Astrocyte (in vitro differentiated cells and primary cell): ENCODE results near the gene PTPRM. TPM values are rescaled to one million over a fixed set of nuclear protein-coding genes. Genes with fewer than 3 reads are reported as not detected.

Source experiments
- DNase-seq: peaks from one replicate; pipeline ENCODE4 v3.0.0-alpha.2; 2010; ENCODE audit warnings: low read depth
- FAIRE-seq: peaks from 2 replicates; lab custom pipeline; 2011; peaks lifted over from hg19 to GRCh38; lab: Jason Lieb, UNC
- H2AFZ ChIP-seq: 2 replicates; pipeline ENCODE4 v1.6.0; 2012; ENCODE audit warnings: low read depth, low read length, inconsistent platforms
- H3K27ac ChIP-seq: 2 replicates; pipeline ENCODE4 v1.5.1; 2011; ENCODE audit warnings: low read depth, low read length, inconsistent platforms
- H3K27me3 ChIP-seq: 2 replicates; pipeline ENCODE4 v1.6.0; 2011; ENCODE audit warnings: low read length, inconsistent platforms; ENCODE audit not compliant: insufficient read depth
- H3K36me3 ChIP-seq: 2 replicates; pipeline ENCODE4 v1.5.1; 2011; ENCODE audit warnings: low read length, inconsistent platforms; ENCODE audit not compliant: insufficient read depth
- H3K4me1 ChIP-seq: 2 replicates; pipeline ENCODE4 v1.5.1; 2011; ENCODE audit warnings: low read length, inconsistent platforms; ENCODE audit not compliant: insufficient read depth
- H3K4me2 ChIP-seq: 2 replicates; pipeline ENCODE4 v1.6.0; 2012; ENCODE audit warnings: low read length, inconsistent platforms
- H3K4me3 ChIP-seq: 2 replicates; pipeline ENCODE4 v1.5.1; 2011; ENCODE audit warnings: low read depth, mild to moderate bottlenecking, low read length, inconsistent platforms; ENCODE audit not compliant: insufficient read depth
- H3K79me2 ChIP-seq: 2 replicates; pipeline ENCODE4 v1.6.0; 2012; ENCODE audit warnings: mild to moderate bottlenecking, low read length, inconsistent platforms; ENCODE audit not compliant: insufficient read depth
- H3K9ac ChIP-seq: 2 replicates; pipeline ENCODE4 v1.6.0; 2012; ENCODE audit warnings: mild to moderate bottlenecking, low read length, inconsistent platforms
- H3K9me3 ChIP-seq: 2 replicates; pipeline ENCODE4 v1.5.1; 2012; ENCODE audit warnings: low read depth, mild to moderate bottlenecking, low read length, inconsistent platforms; ENCODE audit not compliant: insufficient read depth
- H4K20me1 ChIP-seq: 2 replicates; pipeline ENCODE4 v1.6.0; 2012; ENCODE audit warnings: low read length, inconsistent platforms; ENCODE audit not compliant: insufficient read depth
- H3K27ac Mint-ChIP-seq: one replicate; pipeline ENCODE4 v1.8.0; 2021; ENCODE audit warnings: mild to moderate bottlenecking, mixed read lengths; ENCODE audit not compliant: unreplicated experiment
- H3K27me3 Mint-ChIP-seq: one replicate; pipeline ENCODE4 v1.8.0; 2021; ENCODE audit warnings: low read depth, mixed read lengths; ENCODE audit not compliant: unreplicated experiment
- H3K36me3 Mint-ChIP-seq: one replicate; pipeline ENCODE4 v1.8.0; 2021; ENCODE audit warnings: low read depth, mixed read lengths; ENCODE audit not compliant: unreplicated experiment
- H3K4me1 Mint-ChIP-seq: one replicate; pipeline ENCODE4 v1.8.0; 2021; ENCODE audit warnings: low read depth, mixed read lengths; ENCODE audit not compliant: unreplicated experiment
- H3K4me3 Mint-ChIP-seq: one replicate; pipeline ENCODE4 v1.8.0; 2021; ENCODE audit warnings: mild to moderate bottlenecking, moderate library complexity, mixed read lengths; ENCODE audit not compliant: unreplicated experiment
- H3K9me3 Mint-ChIP-seq: one replicate; pipeline ENCODE4 v1.8.0; 2021; ENCODE audit warnings: mild to moderate bottlenecking, mixed read lengths; ENCODE audit not compliant: unreplicated experiment
- CTCF ChIP-seq: IDR thresholded peaks from 2 replicates; pipeline ENCODE4 v1.5.1; 2011; ENCODE audit warnings: low read depth, mild to moderate bottlenecking, inconsistent platforms, low read length, moderate library complexity; ENCODE audit not compliant: insufficient read depth
- EZH2 ChIP-seq: IDR thresholded peaks from 2 replicates; pipeline ENCODE4 v1.6.1; 2012; ENCODE audit warnings: mild to moderate bottlenecking, low read length, inconsistent platforms; ENCODE audit not compliant: insufficient read depth
- total RNA-seq: library from RNA; stranded (reverse); gene quantifications from 2 replicates; pipeline ENCODE4 v1.2.1, GENCODE V29; 2021

PTPRM gene
- total RNA-seq, 1 donor from 2014 or later: 59.6 TPM

GRCh38 chr18:7624697-7625096 is 57.6 kb downstream of the PTPRM start:
- H3K9ac ChIP-seq: no peak overlapping the region
- peaks cover 14% of the 10 kb centered on the region for H3K4me1 ChIP-seq
- H3K9me3 ChIP-seq: no peaks in the 10 kb centered on the region
- H2AFZ ChIP-seq: no peak overlapping the region
- Mint-ChIP-seq H3K27me3 (no peaks in the 10 kb centered on the region), H3K4me1 (peaks cover 15% of the 10 kb centered on the region), H3K36me3 (no peaks in the 10 kb centered on the region), H3K27ac (no peak overlapping the region), H3K9me3 (no peaks in the 10 kb centered on the region), H3K4me3 (no peak overlapping the region)
- no peak for TF ChIP-seq EZH2
- no peak for TF ChIP-seq CTCF
- no peak overlapping the region for H3K4me3 ChIP-seq
- H3K79me2 ChIP-seq: peaks cover 59% of the 10 kb centered on the region
- H3K36me3 ChIP-seq: no peaks in the 10 kb centered on the region
- DNase-seq (no peak), FAIRE-seq (no peak)
- no peak overlapping the region for H3K27ac ChIP-seq
- no peak overlapping the region for H3K4me2 ChIP-seq
- H4K20me1 ChIP-seq: peaks cover 4% of the 10 kb centered on the region
- no peaks in the 10 kb centered on the region for H3K27me3 ChIP-seq

GRCh38 chr18:7626175-7626921 is 59.2 kb downstream of the PTPRM start:
- DNase-seq: no peak

More at GRCh38 chr18:7626175-7626921, 59.2 kb downstream of the PTPRM start:
- no peak overlapping the region for H3K4me3 Mint-ChIP-seq
- H2AFZ ChIP-seq: no peak overlapping the region
- H3K36me3 ChIP-seq: no peaks in the 10 kb centered on the region
- H3K27ac ChIP-seq: no peak overlapping the region
- no peaks in the 10 kb centered on the region for H3K27me3 Mint-ChIP-seq
- no peaks in the 10 kb centered on the region for H3K36me3 Mint-ChIP-seq
- peaks cover 49% of the 10 kb centered on the region for H3K79me2 ChIP-seq
- no peak overlapping the region for H3K4me3 ChIP-seq
- peak overlapping the region; percentile 29 for H3K4me2 ChIP-seq
- no peak for FAIRE-seq
- no peaks in the 10 kb centered on the region for H3K27me3 ChIP-seq
- H3K4me1 Mint-ChIP-seq: peaks cover 13% of the 10 kb centered on the region
- H3K9ac ChIP-seq: no peak overlapping the region
- H4K20me1 ChIP-seq: peaks cover 10% of the 10 kb centered on the region
- H3K9me3 Mint-ChIP-seq: no peaks in the 10 kb centered on the region
- peaks cover 12% of the 10 kb centered on the region for H3K4me1 ChIP-seq
- TF ChIP-seq CTCF (no peak), EZH2 (no peak)
- no peaks in the 10 kb centered on the region for H3K9me3 ChIP-seq
- no peak overlapping the region for H3K27ac Mint-ChIP-seq
